SU-DHL-6 (cell line): ENCODE results near the gene RAB1B.

ENCODE experiments used
- EZH2phosphoT487 ChIP-seq: fragments of 200-600 bp; sonication (generic), shearing (Covaris generic); conservative IDR thresholded peaks from 2 replicates; pipeline ENCODE4 v1.6.1; 2018; ENCODE audit warnings: mild to moderate bottlenecking, antibody characterized with exemption, low read length, moderate library complexity, mixed read lengths
- TF ChIP-seq, protein P1 (sequence below): fragments of 200-600 bp; sonication (generic); IDR thresholded peaks from one replicate; pipeline ENCODE4 v1.5.1; 2017; ENCODE audit warnings: antibody characterized with exemption, mild to moderate bottlenecking, low read length, moderate library complexity; ENCODE audit not compliant: insufficient read depth, poor library complexity, severe bottlenecking

DNA sequence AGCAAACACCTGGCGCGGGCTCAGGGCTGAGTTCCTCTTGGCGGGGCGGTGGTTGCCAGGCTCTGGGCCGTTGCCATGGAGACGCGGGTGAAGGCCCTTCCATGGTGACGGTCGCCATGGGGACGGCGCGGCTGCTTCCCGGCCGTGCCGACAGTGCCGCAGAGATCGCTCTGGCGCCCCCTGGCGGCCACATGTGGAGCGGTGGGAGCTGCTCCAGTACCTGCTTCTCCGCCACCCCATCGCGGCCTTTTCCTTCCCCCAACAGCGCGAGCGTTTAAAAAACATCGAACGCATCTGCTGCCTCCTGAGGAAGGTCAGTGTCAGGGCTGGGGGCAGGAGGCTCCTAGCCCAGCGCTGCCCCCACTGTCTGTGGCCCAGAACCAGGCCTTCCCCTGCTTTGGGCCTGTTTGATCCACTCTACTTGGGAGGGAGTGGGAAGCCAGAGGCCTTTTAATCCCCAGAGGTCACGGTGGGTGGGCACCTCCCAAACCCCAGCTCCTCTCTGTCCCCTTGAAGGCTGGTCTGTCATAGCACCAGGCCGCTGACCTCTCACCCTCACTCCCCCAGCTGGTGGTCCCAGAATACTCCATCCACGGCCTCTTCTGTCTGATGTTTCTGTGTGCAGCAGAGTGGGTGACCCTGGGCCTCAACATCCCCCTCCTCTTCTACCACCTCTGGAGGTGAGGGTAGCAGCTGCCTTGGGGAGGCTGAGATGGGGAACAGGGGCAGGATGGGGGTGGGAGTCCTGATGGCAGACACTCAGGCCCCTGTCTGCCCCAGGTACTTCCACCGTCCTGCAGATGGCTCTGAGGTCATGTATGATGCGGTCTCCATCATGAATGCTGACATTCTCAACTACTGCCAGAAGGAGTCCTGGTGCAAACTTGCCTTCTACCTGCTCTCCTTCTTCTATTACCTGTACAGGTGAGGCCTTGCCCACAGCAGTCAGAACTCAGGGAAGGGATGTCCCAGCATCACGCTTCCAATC lies 14.3 kb downstream of the RAB1B start:
- TF ChIP-seq, protein P1, sequence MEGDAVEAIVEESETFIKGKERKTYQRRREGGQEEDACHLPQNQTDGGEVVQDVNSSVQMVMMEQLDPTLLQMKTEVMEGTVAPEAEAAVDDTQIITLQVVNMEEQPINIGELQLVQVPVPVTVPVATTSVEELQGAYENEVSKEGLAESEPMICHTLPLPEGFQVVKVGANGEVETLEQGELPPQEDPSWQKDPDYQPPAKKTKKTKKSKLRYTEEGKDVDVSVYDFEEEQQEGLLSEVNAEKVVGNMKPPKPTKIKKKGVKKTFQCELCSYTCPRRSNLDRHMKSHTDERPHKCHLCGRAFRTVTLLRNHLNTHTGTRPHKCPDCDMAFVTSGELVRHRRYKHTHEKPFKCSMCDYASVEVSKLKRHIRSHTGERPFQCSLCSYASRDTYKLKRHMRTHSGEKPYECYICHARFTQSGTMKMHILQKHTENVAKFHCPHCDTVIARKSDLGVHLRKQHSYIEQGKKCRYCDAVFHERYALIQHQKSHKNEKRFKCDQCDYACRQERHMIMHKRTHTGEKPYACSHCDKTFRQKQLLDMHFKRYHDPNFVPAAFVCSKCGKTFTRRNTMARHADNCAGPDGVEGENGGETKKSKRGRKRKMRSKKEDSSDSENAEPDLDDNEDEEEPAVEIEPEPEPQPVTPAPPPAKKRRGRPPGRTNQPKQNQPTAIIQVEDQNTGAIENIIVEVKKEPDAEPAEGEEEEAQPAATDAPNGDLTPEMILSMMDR = peak; percentile 79
- no peak for TF ChIP-seq EZH2phosphoT487
